ENCODE results near the gene CNTNAP5. TPM values are rescaled to one million over a fixed set of nuclear protein-coding genes. Genes with fewer than 3 reads are reported as not detected.

CNTNAP5 gene
- total and polyA plus RNA-seq, 4 donors, result not detected

- no peak for DNase-seq (ENCODE audit: low spot score)
- TF ChIP-seq ATF3 (IDR thresholded peaks at IDR 0.05) (no peak), MAX (IDR thresholded peaks at IDR 0.05) (no peak), GABPA (IDR thresholded peaks at IDR 0.05 in 1 of 2, conservative IDR thresholded peaks at IDR 0.05 in 1 of 2) (no peak), REST (IDR thresholded peaks at IDR 0.05) (no peak), NR2F2 (IDR thresholded peaks at IDR 0.05) (no peak), RXRA (IDR thresholded peaks at IDR 0.05) (no peak), HNF4G (IDR thresholded peaks at IDR 0.05) (no peak), RAD21 (IDR thresholded peaks at IDR 0.05) (no peak), JUND (IDR thresholded peaks at IDR 0.05) (no peak), HNF4A (conservative IDR thresholded peaks at IDR 0.05) (no peak), FOXA2 (IDR thresholded peaks at IDR 0.05) (no peak), TAF1 (conservative IDR thresholded peaks at IDR 0.05) (no peak), YY1 (IDR thresholded peaks at IDR 0.05) (no peak), CTCF (IDR thresholded peaks at IDR 0.05; ENCODE audit: low read depth, low read length, missing input control) (no peak), FOXA1 (IDR thresholded peaks at IDR 0.05) (no peak), EGR1 (IDR thresholded peaks at IDR 0.05; ENCODE audit: low read depth in 2 of 2) (no peak), ZBTB33 (IDR thresholded peaks at IDR 0.05) (no peak)
- Histone ChIP-seq H3K4me3 (ENCODE audit: low read depth in 1 of 3, low read length in 3 of 3) (no peak overlapping the region), H3K9me3 (ENCODE audit: control insufficient read depth in 4 of 4, low read length in 3 of 4) (no peaks in the 10 kb centered on the region), H3K9ac (ENCODE audit: low read depth in 1 of 2, low read length in 2 of 2) (no peak overlapping the region), H3K4me1 (ENCODE audit: control insufficient read depth in 4 of 4, insufficient read depth in 4 of 4, low read length in 3 of 4) (no peaks in the 10 kb centered on the region), H3K36me3 (ENCODE audit: control insufficient read depth in 4 of 4, insufficient read depth in 3 of 4, low read depth in 1 of 4, low read length in 3 of 4) (no peaks in the 10 kb centered on the region), H3K27ac (ENCODE audit: low read depth in 1 of 2, low read length in 2 of 2) (no peak overlapping the region), H3K27me3 (ENCODE audit: control insufficient read depth in 4 of 4, insufficient read depth in 4 of 4, low read length in 3 of 4) (no peaks in the 10 kb centered on the region)
Observed at GRCh38 chr2:124663645-124663997, 638.5 kb downstream of the CNTNAP5 start.

GRCh38 chr2:124664363-124664762 is 639.3 kb downstream of the CNTNAP5 start:
- H3K27ac ChIP-seq (ENCODE audit: low read depth in 1 of 2, low read length in 2 of 2), result no peak overlapping the region
- no peak overlapping the region for H3K9ac ChIP-seq (ENCODE audit: low read depth in 1 of 2, low read length in 2 of 2)
- H3K36me3 ChIP-seq (ENCODE audit: control insufficient read depth in 4 of 4, insufficient read depth in 3 of 4, low read depth in 1 of 4, low read length in 3 of 4), result no peaks in the 10 kb centered on the region
- no peaks in the 10 kb centered on the region for H3K9me3 ChIP-seq (ENCODE audit: control insufficient read depth in 4 of 4, low read length in 3 of 4)
- no peaks in the 10 kb centered on the region for H3K4me1 ChIP-seq (ENCODE audit: control insufficient read depth in 4 of 4, insufficient read depth in 4 of 4, low read length in 3 of 4)
- no peak for DNase-seq (ENCODE audit: low spot score)
- H3K27me3 ChIP-seq (ENCODE audit: control insufficient read depth in 4 of 4, insufficient read depth in 4 of 4, low read length in 3 of 4), result no peaks in the 10 kb centered on the region
- no peak overlapping the region for H3K4me3 ChIP-seq (ENCODE audit: low read depth in 1 of 3, low read length in 3 of 3)
- no peak for TF ChIP-seq ATF3 (IDR thresholded peaks at IDR 0.05)
- TF ChIP-seq HNF4A (conservative IDR thresholded peaks at IDR 0.05), result no peak
- TF ChIP-seq RAD21 (IDR thresholded peaks at IDR 0.05), result no peak
- no peak for TF ChIP-seq MAX (IDR thresholded peaks at IDR 0.05)
- TF ChIP-seq YY1 (IDR thresholded peaks at IDR 0.05), result no peak
- 70% methylated on average over 5 of the region's 5 CpGs for WGBS
